H1 (cell line): Measurements from ENCODE around the gene PLCL1. TPM values are rescaled to one million over a fixed set of nuclear protein-coding genes. Genes with fewer than 3 reads are reported as not detected.

Source experiments
- CTCF ChIA-PET: fragments of 300-600 bp; sonication (Branson Sonifier 250); formaldehyde crosslinking; loops from one replicate; lab custom pipeline; 2021; ENCODE audit not compliant: partially characterized antibody; lab: Charles Lee
- POLR2A ChIA-PET: fragments of 300-600 bp; sonication (Branson Sonifier 250); formaldehyde crosslinking; loops from one replicate; lab custom pipeline; 2021; ENCODE audit warnings: inconsistent platforms; ENCODE audit not compliant: partially characterized antibody; lab: Charles Lee
- DNase-seq, 2 experiments: peaks; one replicate each; pipeline versions ENCODE4 v3.0.0 to v3.0.0-alpha.2; 2010 to 2022; ENCODE audit warnings: low spot score in 2 of 2, low read depth in 1 of 2, mixed read lengths in 1 of 2
- FAIRE-seq: peaks from 2 replicates; lab custom pipeline; 2011; peaks lifted over from hg19 to GRCh38; lab: Jason Lieb, UNC
- H2AFZ ChIP-seq: 2 replicates; pipeline ENCODE4 v1.8.1; 2012; ENCODE audit warnings: low read length, inconsistent platforms
- H2AK5ac ChIP-seq: 2 replicates; pipeline ENCODE4 v1.6.1; 2013; ENCODE audit warnings: low read depth, low read length
- H2BK120ac ChIP-seq: replicated peaks from 2 replicates; pipeline ENCODE3; 2013; ENCODE audit warnings: low read depth, low read length, inconsistent platforms
- H2BK12ac ChIP-seq: 2 replicates; pipeline ENCODE4 v1.6.1; 2013; ENCODE audit warnings: low read depth, low read length
- H2BK15ac ChIP-seq: 2 replicates; pipeline ENCODE4 v1.6.1; 2013; ENCODE audit warnings: low read length
- H2BK20ac ChIP-seq: 2 replicates; pipeline ENCODE4 v1.6.1; 2013; ENCODE audit warnings: low read length
- H2BK5ac ChIP-seq: 2 replicates; pipeline ENCODE4 v1.6.1; 2013; ENCODE audit warnings: low read depth, low read length
- H3K14ac ChIP-seq: 2 replicates; pipeline ENCODE4 v1.6.1; 2013; ENCODE audit warnings: inconsistent platforms; ENCODE audit not compliant: insufficient read length
- H3K18ac ChIP-seq: 2 replicates; pipeline ENCODE4 v1.6.1; 2013; ENCODE audit warnings: low read length; ENCODE audit errors: extremely low read depth
- H3K23ac ChIP-seq: 2 replicates; pipeline ENCODE4 v1.6.1; 2013; ENCODE audit warnings: inconsistent platforms; ENCODE audit not compliant: insufficient read length
- H3K23me2 ChIP-seq: 2 replicates; pipeline ENCODE4 v1.6.1; 2013; ENCODE audit warnings: low read depth, low read length
- H3K27ac ChIP-seq: 2 replicates; pipeline ENCODE4 v1.6.1; 2011; ENCODE audit warnings: low read depth, low read length, inconsistent platforms
- H3K27me3 ChIP-seq, 4 experiments: replicated peaks in 1 of 4; 1 replicate in 1 of 4; 2 replicates in 3 of 4; pipeline versions ENCODE4 v1.6.1 to v1.8.1; 2011 to 2013; ENCODE audit warnings: low read length in 3 of 4, mild to moderate bottlenecking in 3 of 4, inconsistent platforms in 2 of 4, mixed read lengths in 2 of 4, moderate library complexity in 1 of 4; ENCODE audit not compliant: control insufficient read depth in 3 of 4, insufficient read depth in 3 of 4; ENCODE audit errors: extremely low read depth in 1 of 4
- H3K36me3 ChIP-seq, 4 experiments: 2 replicates each; pipeline versions ENCODE4 v1.6.1 to v1.8.1; 2011 to 2013; ENCODE audit warnings: mild to moderate bottlenecking in 4 of 4, low read length in 3 of 4, moderate library complexity in 2 of 4, control low read depth in 1 of 4, inconsistent platforms in 1 of 4; ENCODE audit not compliant: insufficient read depth in 4 of 4, control insufficient read depth in 2 of 4
- H3K4ac ChIP-seq: replicated peaks from 2 replicates; pipeline ENCODE3; 2013; ENCODE audit warnings: low read length, low read depth, mixed read lengths, inconsistent platforms; ENCODE audit not compliant: insufficient read length
- H3K4me1 ChIP-seq, 4 experiments: replicated peaks in 1 of 4; 1 replicate in 1 of 4; 2 replicates in 3 of 4; pipeline versions ENCODE4 v1.6.1 to v1.8.1; 2011 to 2013; ENCODE audit warnings: low read length in 3 of 4, inconsistent platforms in 2 of 4, mixed read lengths in 1 of 4; ENCODE audit not compliant: insufficient read depth in 4 of 4, control insufficient read depth in 3 of 4
- H3K4me2 ChIP-seq, 2 experiments: 2 replicates each; pipeline versions ENCODE4 v1.6.1 to v1.8.1; 2011 to 2013; ENCODE audit warnings: low read depth in 2 of 2, low read length in 2 of 2, control low read depth in 1 of 2, inconsistent platforms in 1 of 2, mild to moderate bottlenecking in 1 of 2; ENCODE audit not compliant: insufficient read depth in 1 of 2
- H3K4me3 ChIP-seq, 4 experiments: fragments of 200-600, 300-600 bp in 1 of 4; sonication (generic), shearing (Covaris generic), sonication (Bioruptor Twin) in 1 of 4; 2 replicates each; pipeline versions ENCODE4 v1.5.1 to v1.8.1; 2011 to 2016; ENCODE audit warnings: low read length in 4 of 4, low read depth in 3 of 4, control low read depth in 2 of 4, inconsistent platforms in 2 of 4, mild to moderate bottlenecking in 2 of 4, mixed read lengths in 1 of 4, moderate library complexity in 1 of 4; ENCODE audit not compliant: insufficient read depth in 2 of 4; ENCODE audit errors: extremely low read depth in 1 of 4
- H3K56ac ChIP-seq: replicated peaks from 2 replicates; pipeline ENCODE3; 2013; ENCODE audit warnings: low read depth, mild to moderate bottlenecking, mixed read lengths, low read length, inconsistent platforms; ENCODE audit not compliant: insufficient read length
- H3K79me1 ChIP-seq: 2 replicates; pipeline ENCODE4 v1.6.1; 2013; ENCODE audit warnings: low read depth, low read length, control low read depth
- H3K79me2 ChIP-seq, 2 experiments: 2 replicates each; pipeline versions ENCODE4 v1.6.1 to v1.8.1; 2012 to 2013; ENCODE audit warnings: low read length in 2 of 2, mild to moderate bottlenecking in 2 of 2, inconsistent platforms in 1 of 2; ENCODE audit not compliant: insufficient read depth in 2 of 2, control insufficient read depth in 1 of 2
- H3K9ac ChIP-seq, 4 experiments: replicated peaks in 1 of 4; 1 replicate in 1 of 4; 2 replicates in 3 of 4; pipeline versions ENCODE4 v1.6.1 to v1.8.1; 2011 to 2013; ENCODE audit warnings: low read depth in 3 of 4, low read length in 3 of 4, control low read depth in 2 of 4, mild to moderate bottlenecking in 2 of 4, moderate library complexity in 2 of 4, inconsistent platforms in 1 of 4; ENCODE audit errors: extremely low read depth in 1 of 4
- H3K9me3 ChIP-seq, 2 experiments: 2 replicates each; pipeline versions ENCODE4 v1.6.1 to v1.8.1; 2012 to 2013; ENCODE audit warnings: mild to moderate bottlenecking in 2 of 2, moderate library complexity in 2 of 2, control low read depth in 1 of 2, inconsistent platforms in 1 of 2, low read depth in 1 of 2, low read length in 1 of 2, mixed read lengths in 1 of 2; ENCODE audit not compliant: insufficient read depth in 2 of 2
- H4K20me1 ChIP-seq, 2 experiments: replicated peaks in 1 of 2; 2 replicates each; pipeline versions ENCODE3 to v1.8.1; 2011 to 2013; ENCODE audit warnings: inconsistent platforms in 2 of 2, low read length in 2 of 2, mild to moderate bottlenecking in 1 of 2; ENCODE audit not compliant: insufficient read depth in 2 of 2, control insufficient read depth in 1 of 2
- H4K5ac ChIP-seq: 2 replicates; pipeline ENCODE4 v1.6.1; 2013; ENCODE audit warnings: low read length, low read depth, mixed read lengths, inconsistent platforms; ENCODE audit not compliant: insufficient read length
- H4K8ac ChIP-seq: 2 replicates; pipeline ENCODE4 v1.8.0; 2013; ENCODE audit warnings: mild to moderate bottlenecking, moderate library complexity, low read length, inconsistent platforms; ENCODE audit not compliant: insufficient read depth; ENCODE audit errors: extremely low read depth
- H4K91ac ChIP-seq: replicated peaks from 2 replicates; pipeline ENCODE3; 2013; ENCODE audit warnings: low read length, mixed read lengths, inconsistent platforms; ENCODE audit not compliant: insufficient read length
- EP300 ChIP-seq, 2 experiments: IDR thresholded peaks; 1 replicate in 1 of 2; 2 replicates in 1 of 2; pipeline ENCODE4 v1.6.1; 2011 to 2012; ENCODE audit warnings: low read depth in 2 of 2, low read length in 2 of 2, mild to moderate bottlenecking in 2 of 2, borderline replicate concordance in 1 of 2, inconsistent platforms in 1 of 2, moderate library complexity in 1 of 2
- FOSL1 ChIP-seq: IDR thresholded peaks from 2 replicates; pipeline ENCODE4 v1.6.1; 2011; ENCODE audit warnings: mild to moderate bottlenecking, low read depth, low read length, moderate library complexity; ENCODE audit not compliant: insufficient read depth
- HDAC2 ChIP-seq, 2 experiments: fragments of 300-600 bp in 1 of 2; sonication (generic) in 1 of 2; IDR thresholded peaks; 2 replicates each; pipeline ENCODE4 v1.6.1; 2011 to 2012; ENCODE audit warnings: low read depth in 2 of 2, low read length in 2 of 2, mild to moderate bottlenecking in 2 of 2, moderate library complexity in 2 of 2, borderline replicate concordance in 1 of 2, inconsistent platforms in 1 of 2
- KDM1A ChIP-seq: fragments of 200-600, 300-600 bp; sonication (generic); IDR thresholded peaks from 2 replicates; pipeline ENCODE4 v1.7.1; 2016; ENCODE audit warnings: mild to moderate bottlenecking, low read length, borderline replicate concordance
- KDM4A ChIP-seq: IDR thresholded peaks from one replicate; pipeline ENCODE4 v1.7.1; 2012; ENCODE audit warnings: low read depth, mild to moderate bottlenecking, moderate library complexity, low read length, inconsistent platforms; ENCODE audit not compliant: severe bottlenecking
- KDM5A ChIP-seq: fragments of 200-600 bp; IDR thresholded peaks from 2 replicates; pipeline ENCODE4 v1.7.1; 2012; ENCODE audit warnings: mild to moderate bottlenecking, low read length, inconsistent platforms, mixed read lengths
- NANOG ChIP-seq: IDR thresholded peaks from 2 replicates; pipeline ENCODE4 v1.6.1; 2011; ENCODE audit warnings: low read length, low read depth, mild to moderate bottlenecking, inconsistent platforms; ENCODE audit not compliant: insufficient read depth, poor library complexity, severe bottlenecking
- POLR2AphosphoS5 ChIP-seq: IDR thresholded peaks from 2 replicates; pipeline ENCODE4 v1.6.1; 2011; ENCODE audit warnings: low read depth, low read length
- RXRA ChIP-seq: IDR thresholded peaks from 2 replicates; pipeline ENCODE4 v1.6.1; 2011; ENCODE audit warnings: low read depth, mild to moderate bottlenecking, low read length, moderate library complexity; ENCODE audit not compliant: insufficient read depth
- SRF ChIP-seq: IDR thresholded peaks from 2 replicates; pipeline ENCODE4 v1.6.1; 2011; ENCODE audit warnings: mild to moderate bottlenecking, low read depth, low read length, moderate library complexity
- WGBS, 2 experiments: shearing (Covaris generic) in 1 of 2; methylation state at CpG; one replicate each; pipeline versions ENCODE4 v1.1.6 to v1.1.7; 2013 to 2015; ENCODE audit warnings: low lambda C conversion rate in 2 of 2, mixed read lengths in 2 of 2, inconsistent platforms in 1 of 2, low coverage in 1 of 2, missing lambda C conversion rate in 1 of 2; ENCODE audit not compliant: insufficient replicate concordance in 2 of 2, insufficient coverage in 1 of 2, insufficient read length in 1 of 2; ENCODE audit errors: extremely low coverage in 1 of 2, missing lambda C conversion rate in 1 of 2; 5-methylcytosine and 5-hydroxymethylcytosine counted together
- polyA plus RNA-seq, 7 experiments: library from polyadenylated mRNA; depleted of rRNA in 3 of 7; stranded (reverse) in 5 of 7; unstranded in 2 of 7; fragments of >200 nt in 5 of 7; fragments of 200-250 nt in 2 of 7; gene quantifications; 1 replicate in 5 of 7; 2 replicates in 1 of 7; 4 replicates in 1 of 7; pipeline versions ENCODE4 v1.2.1 to v1.2.3, GENCODE V29; 2011 to 2013; ENCODE audit warnings: missing spikeins in 2 of 7, mixed read lengths in 2 of 7
- total RNA-seq: library from RNA; stranded (reverse); fragmentation: NEBNext Ultra II Directional; extraction: Animal tissue kit (Norgen Biotek cat#: 25700); gene quantifications from 2 replicates; pipeline ENCODE4 v1.2.1, GENCODE V29; 2021
- TF ChIP-seq, protein P1 (sequence below): IDR thresholded peaks from 2 replicates; pipeline ENCODE4 v1.6.1; 2012; ENCODE audit warnings: inconsistent platforms

Gene PLCL1
- total and polyA plus RNA-seq, 2 of the 8 experiments (the other 6 are each of a cell fraction or from before 2014, with no cell fraction given) = not detected

- Histone ChIP-seq H3K56ac (no peak overlapping the region), H3K9me3 (no peaks in the 10 kb centered on the region), H3K79me1 (no peaks in the 10 kb centered on the region), H3K9ac (no peak overlapping the region), H4K5ac (no peak overlapping the region), H2BK20ac (no peak overlapping the region), H2BK12ac (no peak overlapping the region), H2BK120ac (no peak overlapping the region), H3K27ac (no peak overlapping the region), H2BK15ac (no peak overlapping the region), H2AFZ (no peak overlapping the region), H2BK5ac (no peak overlapping the region), H3K23ac (no peak overlapping the region), H4K91ac (no peak overlapping the region), H3K14ac (no peak overlapping the region), H3K4me3 (no peak overlapping the region), H3K36me3 (no peaks in the 10 kb centered on the region), H4K8ac (no peak overlapping the region), H3K27me3 (peaks cover 0 to 1% (median 0%) of the 10 kb centered on the region in 4 experiments; a peak in 1 of 7 replicates), H3K4me1 (no peaks in the 10 kb centered on the region), H3K4ac (no peak overlapping the region), H2AK5ac (no peak overlapping the region), H3K79me2 (no peaks in the 10 kb centered on the region), H4K20me1 (no peaks in the 10 kb centered on the region), H3K18ac (no peak overlapping the region), H3K23me2 (no peaks in the 10 kb centered on the region), H3K4me2 (no peak overlapping the region)
- CTCF ChIA-PET = no interaction called here
- WGBS, 2 experiments = 86% methylated on average over 1 of the region's 1 CpG; no CpG with 5 or more reads in 1 of the 2 experiments
- DNase-seq = no peak
- POLR2A ChIA-PET = no interaction called here
- no peak for FAIRE-seq
- TF ChIP-seq KDM1A (no peak), NANOG (no peak), HDAC2 (IDR thresholded peaks at IDR 0.05; ENCODE audit: borderline replicate concordance in 1 of 2, low read depth in 2 of 2, low read length in 2 of 2) (no peak), POLR2AphosphoS5 (no peak), EP300 (IDR thresholded peaks at IDR 0.05; ENCODE audit: borderline replicate concordance in 1 of 2, low read depth in 2 of 2, low read length in 2 of 2) (no peak), SRF (no peak), KDM4A (no peak), RXRA (no peak), FOSL1 (no peak), KDM5A (no peak)
- TF ChIP-seq, protein P1, sequence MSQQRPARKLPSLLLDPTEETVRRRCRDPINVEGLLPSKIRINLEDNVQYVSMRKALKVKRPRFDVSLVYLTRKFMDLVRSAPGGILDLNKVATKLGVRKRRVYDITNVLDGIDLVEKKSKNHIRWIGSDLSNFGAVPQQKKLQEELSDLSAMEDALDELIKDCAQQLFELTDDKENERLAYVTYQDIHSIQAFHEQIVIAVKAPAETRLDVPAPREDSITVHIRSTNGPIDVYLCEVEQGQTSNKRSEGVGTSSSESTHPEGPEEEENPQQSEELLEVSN = no peak
These were observed 133.4 kb downstream of the PLCL1 start for GRCh38 chr2:197937814-197938213.
